Ecto neural progenitor cell (in vitro differentiated cells): ENCODE results near the gene CTDP1.
"Not testable (repeated sequence)": the region's sequence is repeated elsewhere in the genome, so short reads cannot be mapped to it uniquely, and the experiment has no call there.

Experiments
- DNase-seq: peaks from one replicate; pipeline ENCODE4 v3.0.0-alpha.2; 2018; ENCODE audit warnings: low spot score

The CTDP1 gene

GRCh38 chr18:79726721-79727120 lies 47.1 kb downstream of the CTDP1 start:
- no peak for DNase-seq

- no peak for DNase-seq
Observed at GRCh38 chr18:79727211-79727610, 47.6 kb downstream of the CTDP1 start.

GRCh38 chr18:79728931-79729586 lies 49.5 kb downstream of the CTDP1 start:
- no peak for DNase-seq

- DNase-seq = no peak
Observed at GRCh38 chr18:79729611-79730010, 50.0 kb downstream of the CTDP1 start.

GRCh38 chr18:79730804-79731203 lies 51.2 kb downstream of the CTDP1 start:
- DNase-seq = no peak

- DNase-seq = not testable (repeated sequence)
Observed at GRCh38 chr18:79731881-79732720, 52.5 kb downstream of the CTDP1 start.

GRCh38 chr18:79732721-79733025 lies 53.1 kb downstream of the CTDP1 start:
- no peak for DNase-seq

GRCh38 chr18:79733135-79733701 lies 53.6 kb downstream of the CTDP1 start:
- no peak for DNase-seq

GRCh38 chr18:79733986-79734770 lies 54.6 kb downstream of the CTDP1 start:
- no peak for DNase-seq

GRCh38 chr18:79735071-79735980 lies 55.7 kb downstream of the CTDP1 start:
- no peak for DNase-seq

GRCh38 chr18:79736230-79736629 lies 56.6 kb downstream of the CTDP1 start:
- no peak for DNase-seq

- no peak for DNase-seq
Observed at GRCh38 chr18:79736846-79737245, 57.2 kb downstream of the CTDP1 start.

GRCh38 chr18:79737426-79737825 lies 57.8 kb downstream of the CTDP1 start:
- DNase-seq = no peak

GRCh38 chr18:79738041-79738461 lies 58.4 kb downstream of the CTDP1 start:
- DNase-seq = no peak

GRCh38 chr18:79738581-79739439 lies 59.2 kb downstream of the CTDP1 start:
- no peak for DNase-seq

- DNase-seq = no peak
Observed at GRCh38 chr18:79739440-79739778, 59.8 kb downstream of the CTDP1 start.

- DNase-seq = not testable (repeated sequence)
Observed at GRCh38 chr18:79740047-79740446, 60.4 kb downstream of the CTDP1 start.

- DNase-seq = no peak
Observed at GRCh38 chr18:79740521-79741361, 61.1 kb downstream of the CTDP1 start.

GRCh38 chr18:79741362-79741700 lies 61.7 kb downstream of the CTDP1 start:
- no peak for DNase-seq

GRCh38 chr18:79742076-79742475 lies 62.5 kb downstream of the CTDP1 start:
- DNase-seq = no peak
